Naive thymus-derived CD4-positive, alpha-beta T cell (primary cell): ENCODE data around the gene ROBO1. TPM values are rescaled to one million over a fixed set of nuclear protein-coding genes. Genes with fewer than 3 reads are reported as not detected.
"Not testable (repeated sequence)": the region's sequence is repeated elsewhere in the genome, so short reads cannot be mapped to it uniquely, and the experiment has no call there.

Source experiments
- ATAC-seq: fragments of 150-1000 bp; cut with Tn5 transposase; 2 replicates; pipeline ENCODE4 v1.10.0; 2021; ENCODE audit warnings: mild to moderate bottlenecking, moderate library complexity
- CTCF ChIA-PET: fragments of 350-600 bp; sonication (Branson Sonifier 250); formaldehyde crosslinking; loops from one replicate; lab custom pipeline; 2021; ENCODE audit warnings: antibody characterized with exemption; lab: Charles Lee
- POLR2A ChIA-PET: fragments of 350-600 bp; sonication (Branson Sonifier 250); formaldehyde crosslinking; loops from one replicate; lab custom pipeline; 2021; ENCODE audit warnings: antibody characterized with exemption, inconsistent platforms; lab: Charles Lee
- DNase-seq, 9 donors: peaks; one replicate each; pipeline versions ENCODE4 v3.0.0 to v3.0.0-alpha.2; 2020 to 2022; ENCODE audit warnings: mixed read lengths in 1 of 9
- H3K27ac ChIP-seq: one replicate; pipeline ENCODE4 v1.7.0; 2013; ENCODE audit warnings: mild to moderate bottlenecking, low read depth, low read length, moderate library complexity
- H3K27me3 ChIP-seq, 2 donors: one replicate each; pipeline ENCODE4 v1.7.0; 2013; ENCODE audit warnings: low read length in 2 of 2, mild to moderate bottlenecking in 2 of 2, moderate library complexity in 2 of 2; ENCODE audit not compliant: control insufficient read depth in 2 of 2, insufficient read depth in 2 of 2
- H3K36me3 ChIP-seq, 3 experiments: 1 replicate in 2 of 3; 2 replicates in 1 of 3; pipeline ENCODE4 v1.7.0; 2013; ENCODE audit warnings: low read length in 3 of 3, mild to moderate bottlenecking in 3 of 3, moderate library complexity in 1 of 3; ENCODE audit not compliant: insufficient read depth in 3 of 3, control insufficient read depth in 2 of 3
- H3K4me1 ChIP-seq, 2 donors: one replicate each; pipeline ENCODE4 v1.7.0; 2013; ENCODE audit warnings: low read length in 2 of 2, mild to moderate bottlenecking in 2 of 2, moderate library complexity in 1 of 2; ENCODE audit not compliant: control insufficient read depth in 2 of 2, insufficient read depth in 2 of 2
- H3K4me3 ChIP-seq: 2 replicates; pipeline ENCODE4 v1.7.0; 2013; ENCODE audit warnings: mild to moderate bottlenecking, low read length
- H3K9me3 ChIP-seq, 3 experiments: 1 replicate in 2 of 3; 2 replicates in 1 of 3; pipeline ENCODE4 v1.7.0; 2013; ENCODE audit warnings: low read length in 3 of 3; ENCODE audit not compliant: control insufficient read depth in 2 of 3
- H3K27ac Mint-ChIP-seq, 9 donors: one replicate each; pipeline ENCODE4 v1.8.0; 2020 to 2022; ENCODE audit warnings: mixed read lengths in 9 of 9, mild to moderate bottlenecking in 8 of 9, moderate library complexity in 5 of 9, inconsistent platforms in 2 of 9
- H3K27me3 Mint-ChIP-seq, 5 donors: one replicate each; pipeline ENCODE4 v1.8.0; 2021 to 2022; ENCODE audit warnings: mixed read lengths in 5 of 5, mild to moderate bottlenecking in 1 of 5
- H3K36me3 Mint-ChIP-seq, 5 donors: one replicate each; pipeline ENCODE4 v1.8.0; 2020 to 2022; ENCODE audit warnings: mixed read lengths in 5 of 5, mild to moderate bottlenecking in 3 of 5, inconsistent platforms in 1 of 5
- H3K4me1 Mint-ChIP-seq, 7 donors: one replicate each; pipeline ENCODE4 v1.8.0; 2020 to 2022; ENCODE audit warnings: mixed read lengths in 7 of 7, mild to moderate bottlenecking in 3 of 7, inconsistent platforms in 1 of 7
- H3K4me3 Mint-ChIP-seq, 10 donors: one replicate each; pipeline ENCODE4 v1.8.0; 2020 to 2022; ENCODE audit warnings: mild to moderate bottlenecking in 10 of 10, mixed read lengths in 10 of 10, moderate library complexity in 6 of 10, inconsistent platforms in 2 of 10
- H3K9me3 Mint-ChIP-seq, 11 donors: one replicate each; pipeline ENCODE4 v1.8.0; 2020 to 2022; ENCODE audit warnings: mixed read lengths in 11 of 11, mild to moderate bottlenecking in 4 of 11, inconsistent platforms in 1 of 11, moderate library complexity in 1 of 11
- intact Hi-C, 2 donors: fragments of 100-400 bp; cut with micrococcal nuclease; formaldehyde crosslinking; loops; one replicate each; pipeline ENCODE4 v1.15.1; 2023
- polyA plus RNA-seq, 2 donors: library from polyadenylated mRNA; unstranded; fragments of 300-500 nt; fragmentation: Illumina TruSeq; gene quantifications; one replicate each; pipeline ENCODE4 v1.2.3, GENCODE V29; 2021
- total RNA-seq, 6 experiments: library from RNA in 5 of 6; stranded (reverse) in 5 of 6; gene quantifications; 1 replicate in 5 of 6; 2 replicates in 1 of 6; pipeline ENCODE4 v1.2.3 and lab custom pipeline; 2021 to 2026

The ROBO1 gene
- total and polyA plus RNA-seq, 7 experiments from 2014 or later: 0.08 to 0.59 (median 0.26) TPM; not detected in 2

DNA sequence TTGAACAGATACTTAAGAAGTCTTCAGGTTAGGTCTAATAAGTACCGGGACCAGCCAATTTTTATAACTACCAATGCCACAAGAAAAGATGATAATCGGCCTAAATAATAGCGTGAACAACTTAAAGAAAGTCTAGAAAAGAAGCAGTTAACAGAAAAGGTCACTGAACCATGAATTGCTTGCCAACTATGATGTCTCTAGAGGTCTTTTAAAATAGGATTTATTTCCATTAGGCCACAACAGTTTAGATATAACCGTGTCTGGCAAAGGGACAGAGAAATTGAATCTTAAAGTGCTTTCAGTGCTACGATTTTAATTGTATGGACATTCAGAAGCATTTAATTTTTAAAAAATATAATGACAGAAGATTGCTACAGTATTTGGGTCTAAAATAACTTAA is 1070.4 kb downstream of the ROBO1 start:
- H3K9me3 ChIP-seq: no peaks in the 10 kb centered on the region
- intact Hi-C loops: no loop called here
- no peaks in the 10 kb centered on the region for H3K4me1 Mint-ChIP-seq
- ATAC-seq (no peak), DNase-seq (no peak)
- ChIA-PET POLR2A (no interaction called here), CTCF (no interaction called here)
- no peaks in the 10 kb centered on the region for H3K36me3 ChIP-seq
- peaks cover 0 to 5% (median 2%) of the 10 kb centered on the region in 11 donors for H3K9me3 Mint-ChIP-seq
- no peaks in the 10 kb centered on the region for H3K36me3 Mint-ChIP-seq
- H3K4me1 ChIP-seq: no peaks in the 10 kb centered on the region
- H3K27me3 ChIP-seq: no peaks in the 10 kb centered on the region
- no peaks in the 10 kb centered on the region for H3K27me3 Mint-ChIP-seq
- no peak overlapping the region for H3K27ac ChIP-seq
- H3K27ac Mint-ChIP-seq: no peak overlapping the region
- no peak overlapping the region for H3K4me3 ChIP-seq
- H3K4me3 Mint-ChIP-seq: no peak overlapping the region

- no peak for DNase-seq
- Histone ChIP-seq H3K4me3 (no peak overlapping the region), H3K27ac (no peak overlapping the region), H3K4me1 (no peaks in the 10 kb centered on the region), H3K27me3 (no peaks in the 10 kb centered on the region), H3K9me3 (no peaks in the 10 kb centered on the region), H3K36me3 (no peaks in the 10 kb centered on the region)
- intact Hi-C loops: no loop called here
- peaks cover 0 to 10% (median 0%) of the 10 kb centered on the region in 11 donors for H3K9me3 Mint-ChIP-seq
- no peaks in the 10 kb centered on the region for H3K27me3 Mint-ChIP-seq
- no peak for ATAC-seq
- POLR2A ChIA-PET: no interaction called here
- H3K4me3 Mint-ChIP-seq: no peak overlapping the region
- CTCF ChIA-PET: no interaction called here
- no peaks in the 10 kb centered on the region for H3K36me3 Mint-ChIP-seq
- no peak overlapping the region for H3K27ac Mint-ChIP-seq
- no peaks in the 10 kb centered on the region for H3K4me1 Mint-ChIP-seq
Observed at GRCh38 chr3:78690766-78691165, 1077.0 kb downstream of the ROBO1 start.

- Mint-ChIP-seq H3K27ac (no peak overlapping the region), H3K9me3 (peaks cover 0 to 10% (median 0%) of the 10 kb centered on the region in 11 donors), H3K27me3 (no peaks in the 10 kb centered on the region), H3K4me3 (no peak overlapping the region), H3K4me1 (no peaks in the 10 kb centered on the region), H3K36me3 (no peaks in the 10 kb centered on the region)
- intact Hi-C loops: no loop called here
- no peaks in the 10 kb centered on the region for H3K36me3 ChIP-seq
- DNase-seq (no peak), ATAC-seq (no peak)
- H3K27me3 ChIP-seq: no peaks in the 10 kb centered on the region
- ChIA-PET CTCF (no interaction called here), POLR2A (no interaction called here)
- H3K27ac ChIP-seq: no peak overlapping the region
- no peaks in the 10 kb centered on the region for H3K4me1 ChIP-seq
- no peak overlapping the region for H3K4me3 ChIP-seq
- no peaks in the 10 kb centered on the region for H3K9me3 ChIP-seq
Observed at GRCh38 chr3:78689378-78689777, 1078.4 kb downstream of the ROBO1 start.

GRCh38 chr3:78687520-78687919 is 1080.3 kb downstream of the ROBO1 start:
- H3K4me1 ChIP-seq: no peaks in the 10 kb centered on the region
- ATAC-seq: no peak
- Mint-ChIP-seq H3K4me3 (no peak overlapping the region), H3K36me3 (no peaks in the 10 kb centered on the region), H3K9me3 (peaks cover 0 to 16% (median 2%) of the 10 kb centered on the region in 11 donors), H3K27me3 (no peaks in the 10 kb centered on the region), H3K4me1 (no peaks in the 10 kb centered on the region), H3K27ac (no peak overlapping the region)
- no peaks in the 10 kb centered on the region for H3K36me3 ChIP-seq
- no peaks in the 10 kb centered on the region for H3K27me3 ChIP-seq
- CTCF ChIA-PET: no interaction called here
- POLR2A ChIA-PET: no interaction called here
- H3K27ac ChIP-seq: no peak overlapping the region
- no peaks in the 10 kb centered on the region for H3K9me3 ChIP-seq
- no peak overlapping the region for H3K4me3 ChIP-seq
- intact Hi-C loops: no loop called here
- DNase-seq: no peak

DNA sequence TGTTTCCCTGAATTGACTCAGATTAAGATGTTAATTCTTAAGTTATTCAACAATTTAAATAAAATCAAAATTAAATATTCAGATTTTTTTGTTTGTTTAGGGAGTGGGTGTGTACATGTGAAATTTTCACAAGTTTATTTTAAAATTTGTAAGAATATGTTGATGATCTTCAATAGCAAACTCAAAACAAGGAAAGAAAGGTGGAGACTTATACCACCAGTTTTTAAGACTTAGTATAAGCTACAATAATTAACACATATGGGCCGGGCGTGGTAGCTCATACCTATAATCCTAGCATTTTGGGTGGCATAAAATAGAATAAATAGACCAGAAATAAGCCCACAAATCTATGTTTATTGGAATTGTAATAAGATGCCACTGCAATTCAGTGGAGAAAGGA is 1084.5 kb downstream of the ROBO1 start:
- Histone ChIP-seq H3K27ac (no peak overlapping the region), H3K4me1 (no peaks in the 10 kb centered on the region), H3K9me3 (no peaks in the 10 kb centered on the region), H3K36me3 (no peaks in the 10 kb centered on the region), H3K4me3 (no peak overlapping the region), H3K27me3 (no peaks in the 10 kb centered on the region)
- H3K4me1 Mint-ChIP-seq: no peaks in the 10 kb centered on the region
- no peaks in the 10 kb centered on the region for H3K36me3 Mint-ChIP-seq
- no peak for DNase-seq
- peaks cover 0 to 6% (median 2%) of the 10 kb centered on the region in 11 donors for H3K9me3 Mint-ChIP-seq
- no peak for ATAC-seq
- intact Hi-C loops: no loop called here
- POLR2A ChIA-PET: no interaction called here
- H3K27ac Mint-ChIP-seq: no peak overlapping the region
- H3K4me3 Mint-ChIP-seq: no peak overlapping the region
- H3K27me3 Mint-ChIP-seq: no peaks in the 10 kb centered on the region
- CTCF ChIA-PET: no interaction called here

GRCh38 chr3:78675119-78675805 is 1092.5 kb downstream of the ROBO1 start:
- H3K27ac Mint-ChIP-seq, H3K4me3 ChIP-seq, H3K4me3 Mint-ChIP-seq, H3K36me3 ChIP-seq, CTCF ChIA-PET, intact Hi-C loops, DNase-seq, POLR2A ChIA-PET, ATAC-seq, H3K4me1 Mint-ChIP-seq, H3K36me3 Mint-ChIP-seq, H3K4me1 ChIP-seq, H3K9me3 ChIP-seq, H3K27me3 Mint-ChIP-seq, H3K27ac ChIP-seq, H3K27me3 ChIP-seq, H3K9me3 Mint-ChIP-seq: not testable (repeated sequence)

- ChIA-PET POLR2A (no interaction called here), CTCF (no interaction called here)
- H3K36me3 Mint-ChIP-seq: no peaks in the 10 kb centered on the region
- H3K4me3 ChIP-seq: no peak overlapping the region
- no peaks in the 10 kb centered on the region for H3K4me1 ChIP-seq
- no peak overlapping the region for H3K4me3 Mint-ChIP-seq
- no peaks in the 10 kb centered on the region for H3K9me3 ChIP-seq
- no peaks in the 10 kb centered on the region for H3K36me3 ChIP-seq
- ATAC-seq (no peak), DNase-seq (no peak)
- H3K27me3 ChIP-seq: no peaks in the 10 kb centered on the region
- H3K27ac ChIP-seq: no peak overlapping the region
- H3K4me1 Mint-ChIP-seq: no peaks in the 10 kb centered on the region
- H3K9me3 Mint-ChIP-seq: peaks cover 0 to 3% (median 0%) of the 10 kb centered on the region in 11 donors
- intact Hi-C loops: no loop called here
- H3K27ac Mint-ChIP-seq: no peak overlapping the region
- H3K27me3 Mint-ChIP-seq: no peaks in the 10 kb centered on the region
Observed at GRCh38 chr3:78670746-78671145, 1097.1 kb downstream of the ROBO1 start.
